Measurements from ENCODE around the gene FBN2.

- TF ChIP-seq MXI1 (conservative IDR thresholded peaks at IDR 0.05; ENCODE audit: poor library complexity, severe bottlenecking) (no peak), CTCF (IDR thresholded peaks at IDR 0.05; ENCODE audit: poor library complexity, severe bottlenecking) (no peak), POLR2AphosphoS5 (IDR thresholded peaks at IDR 0.05) (no peak), EZH2 (IDR thresholded peaks at IDR 0.05; ENCODE audit: borderline replicate concordance, insufficient read depth, low read length, poor library complexity, severe bottlenecking) (no peak), REST (IDR thresholded peaks at IDR 0.05; ENCODE audit: borderline replicate concordance) (no peak), SMC3 (conservative IDR thresholded peaks at IDR 0.05; ENCODE audit: poor library complexity) (no peak)
Observed at GRCh38 chr5:128546658-128547281, 8.7 kb upstream of the FBN2 start.
